HG02981 (cell line): ENCODE measurements around the gene NQO1.
"Not testable (repeated sequence)": the region's sequence is repeated elsewhere in the genome, so short reads cannot be mapped to it uniquely, and the experiment has no call there.

ENCODE experiments used
- ATAC-seq: cut with Tn5 transposase; IDR thresholded peaks from one replicate; pipeline ENCODE4 v1.9.1; 2021; ENCODE audit warnings: mild to moderate bottlenecking, moderate library complexity; ENCODE audit not compliant: unreplicated experiment

NQO1 gene

DNA sequence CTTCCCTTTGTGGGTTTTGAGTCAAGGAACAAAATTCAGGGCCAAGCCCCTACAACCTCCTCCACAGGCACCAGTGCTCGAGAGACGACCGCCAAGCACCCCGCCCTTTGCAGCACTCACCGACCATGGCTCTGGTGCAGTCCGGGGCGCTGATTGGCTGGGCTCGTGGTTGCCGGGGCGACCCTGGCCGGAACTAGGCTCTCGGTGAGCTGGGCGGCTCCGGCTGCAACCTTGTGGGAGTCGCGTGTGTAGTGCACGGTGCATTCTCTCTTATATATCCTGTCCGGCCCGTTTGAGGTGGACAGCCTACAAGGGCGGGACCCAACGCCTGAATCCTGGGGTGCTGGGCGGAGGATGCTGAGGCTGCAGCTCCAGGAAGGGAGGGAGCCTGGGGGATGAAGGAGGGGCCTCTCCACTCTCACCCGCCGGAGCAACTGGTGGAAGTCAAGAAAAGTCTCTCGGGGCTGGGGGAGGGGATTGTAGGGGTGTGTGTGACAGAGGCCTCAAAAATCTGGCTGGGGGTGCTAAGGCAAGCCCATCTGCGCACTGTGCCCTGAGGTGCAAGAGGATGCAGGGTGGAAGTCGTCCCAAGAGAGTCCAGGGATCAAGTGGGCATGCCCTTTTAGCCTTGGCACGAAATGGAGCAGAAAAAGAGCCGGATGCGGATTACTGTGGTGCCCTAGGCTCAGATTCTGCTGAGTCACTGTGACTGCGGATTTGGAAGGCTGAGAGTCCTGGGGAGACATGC, at the start of gene NQO1:
Gene NQO1 (minus strand): TSS at position 248 of the 748 bp plus-strand sequence. CDS start 121 bp downstream, at position 127.
- ATAC-seq = peak; percentile 98

DNA sequence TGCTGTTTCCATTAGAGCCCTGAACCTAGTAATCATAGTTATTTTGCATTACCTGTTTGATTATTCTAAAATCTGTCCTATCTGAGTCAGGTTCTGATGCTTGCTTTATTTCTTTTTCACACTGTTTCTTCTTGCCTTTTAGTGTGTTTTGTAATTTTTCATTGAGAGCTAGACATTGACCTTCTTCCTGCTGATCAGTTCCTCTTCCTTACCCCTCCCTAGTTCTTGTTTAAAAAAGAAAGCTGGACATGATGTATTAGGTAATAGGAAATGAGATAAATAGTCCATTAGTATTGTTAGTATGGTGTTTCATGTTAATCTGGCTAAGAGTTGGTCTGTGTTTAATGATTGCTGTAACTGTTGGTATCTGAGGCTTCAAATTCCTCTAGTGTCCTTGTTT, 49.2 kb upstream of the NQO1 start:
- ATAC-seq = no peak

DNA sequence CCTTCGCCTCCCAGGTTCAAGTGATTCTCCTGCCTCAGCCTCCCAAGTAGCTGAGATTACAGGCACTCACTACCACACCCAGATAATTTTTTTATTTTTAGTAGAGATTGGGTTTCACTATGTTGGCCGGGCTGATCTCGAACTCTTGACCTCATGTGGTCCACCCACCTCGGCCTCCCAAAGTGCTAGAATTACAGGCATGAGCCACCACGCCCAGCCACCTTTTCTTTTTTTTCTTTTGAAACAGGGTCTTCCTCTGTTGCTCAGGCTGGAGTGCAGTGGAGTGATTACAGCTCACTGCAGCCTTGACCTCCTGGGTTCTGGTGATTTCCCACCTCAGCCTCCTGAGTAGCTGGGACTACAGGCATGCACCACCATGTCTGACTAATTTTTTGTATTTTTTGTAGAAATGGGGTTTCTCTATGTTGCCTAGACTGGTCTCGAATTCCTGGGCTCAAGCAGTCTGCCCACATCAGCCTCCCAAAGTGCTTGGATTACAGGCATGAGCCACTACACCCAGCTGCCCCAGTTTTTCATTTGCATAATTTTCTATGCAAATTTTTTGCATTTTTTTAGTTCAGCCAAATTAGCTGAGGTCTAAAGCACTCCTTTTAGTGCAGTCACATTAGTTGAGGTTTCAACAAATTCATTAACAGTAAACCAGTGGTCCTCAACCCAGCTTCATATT, 47.0 kb upstream of the NQO1 start:
- no peak for ATAC-seq

DNA sequence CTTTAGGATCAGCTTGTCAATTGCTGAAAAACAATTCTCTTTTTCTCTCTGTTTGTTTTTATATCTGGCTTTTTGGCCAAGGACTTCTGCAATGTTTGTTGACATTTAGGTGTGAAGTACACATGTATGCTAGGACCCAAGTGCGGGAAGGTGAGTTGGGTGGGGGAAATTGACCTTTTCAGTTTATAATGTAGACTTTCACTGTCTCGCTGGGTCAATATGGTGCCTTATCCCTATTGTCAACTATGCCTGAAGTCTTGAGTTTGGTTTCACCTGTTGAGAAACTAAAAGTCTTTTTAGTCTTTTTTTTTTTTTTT, 45.2 kb upstream of the NQO1 start:
- no peak for ATAC-seq

DNA sequence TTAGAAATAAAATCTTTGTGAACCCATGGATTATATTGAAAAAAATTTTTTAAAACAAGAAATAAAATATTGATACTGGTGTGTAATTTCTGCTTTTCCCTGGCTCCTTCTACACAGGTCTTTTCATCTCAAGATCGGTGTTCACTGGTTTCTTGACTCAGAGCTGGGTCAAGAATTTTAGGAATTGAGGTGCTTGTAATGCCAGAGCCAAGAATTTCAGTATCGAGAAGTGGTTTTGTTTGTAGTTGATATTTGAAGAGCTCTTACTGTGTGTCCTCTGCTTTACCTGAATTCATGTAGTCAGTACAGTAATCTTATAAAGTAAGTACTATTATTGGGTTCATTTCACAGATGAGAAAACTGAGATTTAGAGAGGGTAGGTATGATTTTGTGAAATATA, 43.0 kb upstream of the NQO1 start:
- no peak for ATAC-seq

DNA sequence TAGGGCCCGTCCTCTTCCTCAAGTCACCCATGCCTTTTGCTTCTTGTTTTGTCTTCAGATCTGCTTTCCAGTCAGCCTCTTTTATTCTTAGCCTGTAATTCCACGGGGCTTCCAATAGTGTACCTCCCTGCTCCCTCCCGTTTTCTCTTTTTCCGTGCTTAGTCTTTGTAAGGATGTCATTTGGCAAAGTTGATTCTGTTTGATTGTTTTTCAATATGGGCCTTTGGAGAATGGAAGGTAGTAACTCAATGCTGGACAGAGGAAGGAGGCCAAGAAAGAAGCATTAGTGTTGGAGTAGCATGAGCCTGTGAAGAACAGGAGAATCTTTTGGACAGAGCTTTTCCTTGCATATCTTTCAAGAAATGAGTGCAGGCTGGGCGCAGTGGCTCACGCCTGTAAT, 42.3 kb upstream of the NQO1 start:
- no peak for ATAC-seq

DNA sequence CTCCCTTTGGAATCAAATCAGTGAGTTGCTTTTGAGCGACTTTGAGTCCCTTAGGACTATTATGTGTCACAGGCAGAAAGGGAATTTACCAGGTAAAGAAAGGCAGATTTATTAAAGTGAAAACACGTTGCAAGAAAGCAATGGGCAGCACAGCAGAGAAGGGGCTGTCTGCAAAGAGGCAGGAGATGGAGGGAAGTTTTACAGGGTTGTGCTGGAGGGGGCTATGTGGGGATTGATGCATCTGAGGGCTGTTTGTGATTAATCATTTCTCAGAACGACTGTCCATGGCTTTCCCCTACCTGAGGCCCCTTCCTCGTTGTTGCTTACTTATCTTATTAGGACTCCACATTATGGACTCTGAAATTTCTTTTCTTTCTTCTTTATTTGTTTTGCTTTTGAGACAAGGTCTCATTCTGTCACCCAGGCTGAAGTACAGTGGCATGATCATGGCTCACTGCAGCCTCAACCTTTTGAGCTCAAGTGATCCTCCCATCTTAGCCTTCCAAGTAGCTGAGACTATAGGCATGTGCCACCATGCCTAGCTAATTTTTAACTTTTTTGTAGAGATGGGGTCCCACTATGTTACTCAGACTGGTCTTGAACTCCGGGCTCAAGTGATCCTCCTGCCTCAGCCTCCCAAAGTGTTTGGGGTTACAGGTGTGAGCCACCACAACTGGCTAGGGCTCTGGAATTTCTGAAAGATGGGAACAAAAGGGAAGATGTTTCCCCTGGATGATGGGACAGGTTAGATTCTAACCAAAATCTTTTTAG, 41.3 kb upstream of the NQO1 start:
- ATAC-seq = no peak

DNA sequence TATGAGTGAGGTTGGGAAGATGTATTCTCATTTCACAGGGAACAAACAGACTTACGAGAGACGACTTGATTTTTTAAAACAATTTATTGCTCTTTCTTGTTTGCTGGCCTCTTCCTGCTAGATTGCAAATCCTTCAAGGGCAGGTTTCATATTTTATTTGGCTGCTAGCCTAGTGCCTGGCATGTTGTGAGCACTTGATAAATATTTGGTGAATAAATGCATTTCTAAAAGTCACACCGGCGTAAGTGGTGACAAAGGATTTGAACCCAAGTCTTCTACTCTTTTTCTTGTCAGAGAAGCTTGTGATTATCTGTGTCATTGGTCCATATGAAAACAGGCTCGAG, 37.2 kb upstream of the NQO1 start:
- ATAC-seq = no peak

DNA sequence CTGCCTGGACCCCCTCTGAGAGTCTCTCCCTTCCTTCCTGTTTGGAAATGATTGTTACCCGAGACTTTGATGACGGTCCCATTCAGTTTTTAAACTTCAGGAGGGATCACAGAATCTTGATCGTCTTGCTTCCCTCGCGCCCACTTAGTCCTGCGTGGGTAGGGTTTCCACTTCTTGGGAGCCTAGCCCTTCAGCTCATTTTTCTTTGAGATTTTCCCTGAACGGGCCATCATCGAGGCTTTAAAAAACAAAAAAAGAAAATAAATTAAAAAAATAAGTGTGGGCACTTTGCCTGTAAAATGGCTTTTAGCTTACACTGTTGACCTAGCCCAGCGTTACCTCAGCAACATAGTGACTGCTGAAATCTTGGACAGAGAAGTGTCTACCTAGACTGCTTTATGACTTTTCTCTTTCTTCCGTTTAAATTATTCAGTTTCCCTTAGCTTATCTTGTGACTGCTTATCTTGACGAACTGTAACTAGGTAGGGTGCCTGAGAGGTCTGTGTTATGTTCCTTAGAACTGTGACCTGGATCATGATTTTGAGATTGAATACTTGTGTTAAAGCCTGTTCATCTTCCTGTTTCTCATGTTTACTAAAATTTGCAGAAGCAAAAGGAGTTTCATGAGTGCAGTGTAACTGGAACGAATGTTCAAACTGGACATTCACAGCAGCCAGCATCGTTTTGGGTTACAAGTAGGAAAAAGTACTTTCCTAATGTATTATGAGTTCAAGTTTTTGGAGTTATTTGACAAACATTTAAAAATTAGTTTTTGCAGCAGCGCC, 36.6 kb upstream of the NQO1 start:
- ATAC-seq = no peak

DNA sequence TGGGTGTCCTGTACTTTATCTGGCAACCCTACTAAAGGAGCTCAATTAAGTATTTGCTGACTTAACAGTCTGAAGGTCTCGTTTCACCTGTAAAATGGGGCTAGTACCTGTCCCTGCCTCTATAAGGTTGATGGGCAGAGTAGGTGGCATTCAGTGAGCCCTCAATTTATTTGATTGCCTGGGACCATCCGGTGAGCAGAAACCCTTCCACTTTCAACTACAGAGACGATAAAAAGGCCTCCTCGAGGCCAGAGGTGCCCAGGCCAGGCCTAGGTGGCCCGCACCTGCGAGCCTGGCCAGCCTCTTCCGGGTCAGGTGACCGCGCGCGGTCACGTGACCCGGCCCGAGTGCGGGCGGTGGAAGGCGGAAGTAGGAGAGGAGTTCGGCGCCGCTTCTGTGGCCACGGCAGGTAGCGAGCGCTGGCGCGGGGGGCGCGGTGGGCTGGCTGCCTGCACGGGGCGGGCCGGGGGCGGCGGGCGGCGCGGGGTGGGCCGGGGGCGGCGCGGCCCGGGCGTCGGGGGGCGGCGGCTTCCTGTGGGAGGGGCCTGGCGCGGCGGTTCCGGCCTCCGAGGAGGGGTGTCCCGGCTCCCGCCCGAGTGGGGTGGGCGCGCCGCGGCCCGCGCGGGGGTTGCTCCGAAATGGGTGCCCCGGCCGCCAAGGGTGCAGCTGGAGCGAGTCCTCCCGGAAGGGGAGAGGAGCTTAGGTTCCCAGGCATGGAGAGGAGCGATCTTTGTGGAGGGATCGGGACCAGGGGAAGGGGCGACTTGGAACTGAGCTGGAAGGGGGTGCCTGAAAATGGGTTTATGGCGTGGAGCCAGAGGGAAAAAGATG, 35.8 kb upstream of the NQO1 start, which contains the start of gene WWP2:
Gene WWP2 (plus strand): TSS at position 350 of the 831 bp plus-strand sequence. CDS start 24,679 bp downstream, outside the sequence.
- peak; percentile 74 for ATAC-seq

DNA sequence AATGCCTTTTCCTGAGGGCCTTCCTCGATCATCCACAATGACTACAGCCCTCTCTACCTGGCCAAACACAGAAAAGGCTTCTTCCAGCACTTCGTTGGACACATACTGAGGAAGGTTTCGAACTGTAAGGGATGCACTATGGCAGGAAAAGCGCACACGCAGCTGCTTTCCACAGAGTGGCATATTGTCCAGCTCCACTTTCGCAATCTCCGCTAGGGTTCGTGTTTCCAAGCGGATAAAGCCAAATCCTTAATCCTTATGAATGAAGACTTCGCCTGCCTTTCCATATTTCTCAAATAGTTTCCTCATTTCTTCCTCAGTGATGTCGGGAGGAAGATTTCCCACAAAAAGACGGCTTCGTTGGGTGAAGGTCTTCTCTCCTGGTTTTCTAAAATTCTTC, 31.0 kb upstream of the NQO1 start:
- not testable (repeated sequence) for ATAC-seq

DNA sequence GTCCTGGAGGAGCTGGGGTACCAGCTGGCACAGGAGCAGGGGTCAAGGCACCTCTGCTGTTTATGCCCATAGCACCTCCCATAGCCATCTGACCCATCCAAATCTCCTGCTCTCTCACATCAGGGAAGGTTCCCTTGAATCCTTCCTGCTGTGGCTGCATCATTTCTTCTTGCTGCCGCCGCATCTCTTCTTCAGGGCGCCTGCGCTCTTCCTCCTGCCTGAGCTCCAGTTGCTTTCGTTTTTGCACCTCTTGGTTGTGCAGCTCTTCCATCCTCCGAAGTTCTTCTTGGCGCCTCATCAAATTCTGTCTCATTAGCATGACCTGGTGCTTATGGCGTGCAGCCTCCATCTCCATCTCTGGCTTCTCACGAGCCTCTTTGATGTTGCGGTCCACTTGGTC, 30.3 kb upstream of the NQO1 start:
- no peak for ATAC-seq

DNA sequence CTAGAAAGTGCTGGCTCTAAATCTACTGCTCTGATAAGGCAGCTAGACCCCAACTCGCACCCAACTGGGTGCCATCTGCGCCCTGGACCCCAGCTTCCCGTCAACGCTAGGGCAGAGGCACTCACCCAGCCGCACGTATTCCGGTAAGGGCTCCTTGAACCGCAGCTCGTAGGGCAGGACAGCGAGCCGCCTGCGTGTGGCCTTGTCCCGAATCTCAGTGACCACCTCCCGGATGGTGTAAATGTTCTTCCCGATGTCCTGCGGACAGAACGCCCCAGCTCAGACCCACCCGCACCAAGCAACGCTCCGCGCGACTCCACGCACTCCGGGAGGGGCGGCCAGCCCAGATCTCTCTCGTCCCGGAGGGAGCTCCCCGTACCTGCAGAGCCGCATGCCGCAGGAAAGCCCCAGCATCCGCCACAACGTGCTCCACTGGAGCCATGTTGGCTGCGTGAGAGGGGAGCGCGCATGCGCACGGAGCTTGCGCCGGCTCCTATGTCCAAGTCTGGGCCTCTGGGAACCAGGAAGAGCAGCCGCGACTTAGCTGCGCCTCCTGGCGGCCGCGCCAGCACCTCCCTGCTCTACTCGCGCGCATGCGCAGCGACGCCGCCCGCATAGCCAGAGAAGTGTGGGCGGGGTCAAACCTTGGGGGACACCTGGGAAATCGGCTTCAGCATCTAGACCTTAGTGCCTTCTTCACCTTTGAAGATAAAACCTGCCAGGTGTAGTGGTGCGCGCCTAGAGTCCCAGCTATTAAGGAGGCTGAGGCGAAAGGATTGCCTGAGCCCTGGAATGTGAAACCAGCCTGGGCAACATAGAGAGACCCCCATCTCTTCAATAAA, 28.3 kb upstream of the NQO1 start, which contains the start of gene NOB1:
Gene NOB1 (minus strand): TSS at position 458 of the 842 bp plus-strand sequence. CDS start 16 bp downstream, at position 442.
- ATAC-seq = peak; percentile 92

DNA sequence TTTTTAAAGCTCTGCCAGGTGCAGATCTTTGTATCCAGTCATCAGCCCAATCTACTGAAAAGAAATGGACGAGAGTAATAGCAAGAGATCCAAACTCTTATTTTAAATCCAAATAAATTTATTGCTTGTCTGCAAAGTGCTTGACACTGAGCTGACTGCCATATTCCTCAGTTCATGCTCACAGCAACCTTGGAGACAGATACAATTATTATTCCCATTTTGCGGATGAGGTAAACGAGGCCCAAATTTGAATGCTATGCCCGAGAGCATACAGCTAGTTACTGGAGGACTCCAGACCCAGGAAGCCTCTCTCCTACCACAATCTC, 27.7 kb upstream of the NQO1 start:
- ATAC-seq = no peak

DNA sequence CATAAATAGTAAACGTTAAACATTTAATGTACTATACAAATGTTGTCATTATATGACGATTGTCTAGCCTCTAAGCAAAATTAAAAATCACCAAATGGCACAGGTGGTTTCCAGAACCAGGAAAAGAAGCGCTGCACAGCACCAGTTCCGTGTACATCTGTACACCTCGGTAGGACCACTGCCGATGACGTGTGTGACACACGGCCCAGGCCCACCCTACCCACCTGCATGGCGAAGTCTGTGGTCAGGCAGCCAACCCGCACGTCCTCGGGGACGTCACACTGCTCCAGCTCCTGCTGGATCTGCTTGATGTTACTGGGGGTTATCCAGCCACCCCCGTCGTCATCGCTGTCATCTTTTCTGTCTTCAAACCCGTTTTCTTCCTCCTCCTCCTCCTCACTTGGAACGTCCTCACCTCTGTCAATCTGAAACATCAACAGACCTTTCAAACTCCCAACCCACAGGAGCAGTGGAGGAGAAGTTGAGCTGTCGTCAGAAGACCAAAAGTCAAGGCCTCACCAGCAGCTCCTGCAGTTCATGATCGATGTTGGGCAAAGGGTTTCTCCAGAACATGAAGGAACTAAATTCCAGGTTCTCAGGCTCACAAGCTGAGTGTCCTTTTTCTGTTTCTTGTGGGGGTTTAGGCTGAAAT, 22.5 kb upstream of the NQO1 start:
- ATAC-seq = no peak

DNA sequence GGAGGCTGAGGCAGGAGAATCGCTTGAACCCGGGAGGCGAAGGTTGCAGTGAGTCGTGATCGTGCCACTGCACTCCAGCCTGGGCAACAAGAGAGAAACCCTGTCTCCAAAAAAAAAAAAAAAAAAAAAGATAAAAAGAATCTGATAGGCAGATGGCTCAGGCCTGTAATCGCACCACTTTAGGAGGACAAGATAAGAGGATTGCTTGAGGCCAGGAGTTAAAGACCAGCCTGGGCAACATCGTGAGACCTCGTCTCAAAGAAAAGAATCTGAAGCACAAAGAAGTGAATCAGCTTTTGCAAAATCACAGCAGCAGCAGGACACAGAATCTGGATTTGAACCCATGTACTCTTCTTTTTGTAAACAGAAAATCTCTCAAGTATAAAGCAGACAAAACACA, 20.8 kb upstream of the NQO1 start:
- ATAC-seq = no peak

DNA sequence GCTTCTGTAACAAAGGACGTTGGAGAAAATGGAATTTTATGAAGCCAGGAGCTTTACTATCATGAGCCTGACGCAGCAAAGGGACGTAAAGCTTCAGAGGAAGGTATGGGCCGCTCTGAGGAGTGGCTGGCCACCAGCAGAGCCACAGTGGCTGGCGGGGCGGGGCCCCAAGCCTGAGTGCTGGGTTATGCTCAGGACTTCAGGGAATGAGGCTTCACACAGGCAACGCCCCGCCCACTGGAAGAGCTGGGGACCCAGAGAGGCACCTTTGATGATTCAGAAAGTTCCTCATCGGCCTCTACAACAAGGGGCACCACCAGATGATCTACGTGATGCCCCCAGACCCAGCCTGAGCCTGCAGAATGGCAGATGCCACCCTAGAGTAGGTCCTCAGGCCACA, 19.6 kb upstream of the NQO1 start:
- no peak for ATAC-seq

DNA sequence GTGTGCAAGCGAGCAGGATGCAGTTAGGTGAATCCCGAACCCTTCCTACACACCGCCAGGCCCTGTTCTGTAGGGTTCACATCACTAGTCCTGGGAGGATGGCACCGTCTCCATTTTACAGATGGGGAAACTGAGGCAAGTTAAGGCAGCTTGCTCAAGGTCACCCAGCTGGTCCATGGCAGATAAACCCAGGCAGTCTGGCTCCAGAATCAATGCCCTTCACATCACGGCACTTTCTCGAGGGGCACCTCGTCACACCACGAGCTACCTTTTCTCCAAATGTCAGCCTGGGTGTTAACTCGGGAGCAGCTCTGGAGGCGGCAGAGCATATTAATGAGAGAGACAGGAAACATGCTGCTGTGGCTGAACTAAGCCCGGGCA, 18.9 kb upstream of the NQO1 start:
- no peak for ATAC-seq
